GM23248 (cell line): ENCODE results near the gene TMEM201.

ENCODE experiments used
- EZH2 ChIP-seq: fragments of 200-600 bp; sonication (generic); IDR thresholded peaks from 2 replicates; pipeline ENCODE4 v1.6.1; 2018; ENCODE audit warnings: antibody characterized with exemption, mild to moderate bottlenecking; ENCODE audit not compliant: insufficient read depth, poor library complexity, severe bottlenecking
- EZH2phosphoT487 ChIP-seq: fragments of 200-600 bp; sonication (generic); IDR thresholded peaks from 2 replicates; pipeline ENCODE4 v1.6.1; 2018; ENCODE audit warnings: antibody characterized with exemption, moderate library complexity, mild to moderate bottlenecking, low read depth; ENCODE audit not compliant: insufficient read depth

DNA sequence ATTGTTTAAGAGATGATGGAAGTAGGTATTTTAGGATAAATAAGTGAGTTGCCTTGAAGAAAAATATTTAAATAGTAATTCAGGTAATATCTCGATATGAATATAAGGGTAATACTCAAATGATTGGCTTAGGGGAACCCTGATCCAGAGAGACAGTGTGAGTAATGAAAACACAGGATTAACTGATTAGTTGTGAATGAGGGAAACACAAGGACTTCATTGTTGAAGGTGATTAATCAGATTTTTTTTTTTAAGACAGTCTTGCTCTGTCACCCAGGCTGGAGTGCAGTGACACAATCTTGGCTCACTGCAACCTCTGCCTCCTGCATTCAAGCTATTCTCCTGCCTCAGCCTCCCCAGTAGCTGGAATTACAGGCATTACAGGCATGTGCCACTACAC, 36.7 kb upstream of the TMEM201 start:
- no peak for TF ChIP-seq EZH2phosphoT487
- TF ChIP-seq EZH2 = no peak
